HL-60 (cell line): ENCODE results near the gene PRKACG.

Source experiments
- DNase-seq, 2 experiments: peaks; one replicate each; pipeline ENCODE4 v3.0.0-alpha.2; 2010 to 2020; ENCODE audit warnings: low read depth in 1 of 2, low spot score in 1 of 2
- H3K27ac ChIP-seq: fragments of 250-450 bp; sonication (Bioruptor Pico); replicated peaks from 2 replicates; pipeline ENCODE4 v1.5.1; 2020; ENCODE audit warnings: mild to moderate bottlenecking, moderate library complexity
- H3K27me3 ChIP-seq: fragments of 250-450 bp; sonication (Bioruptor Pico); 2 replicates; pipeline ENCODE4 v1.5.1; 2021; ENCODE audit warnings: mild to moderate bottlenecking, moderate library complexity; ENCODE audit not compliant: insufficient read depth, poor library complexity, severe bottlenecking
- H3K4me3 ChIP-seq: replicated peaks from 2 replicates; pipeline ENCODE4 v1.5.1; 2011; ENCODE audit warnings: mild to moderate bottlenecking, control low read depth, low read length; ENCODE audit not compliant: insufficient read depth
- CTCF ChIP-seq: IDR thresholded peaks from one replicate; pipeline ENCODE4 v1.5.1; 2011; ENCODE audit warnings: low read length, control low read depth, inconsistent platforms; ENCODE audit not compliant: insufficient read depth
- GABPA ChIP-seq: IDR thresholded peaks from 2 replicates; pipeline ENCODE4 v1.6.1; 2012; ENCODE audit warnings: low read depth
- POLR2AphosphoS5 ChIP-seq: IDR thresholded peaks from 2 replicates; pipeline ENCODE4 v1.6.1; 2012; ENCODE audit warnings: low read depth
- REST ChIP-seq: IDR thresholded peaks from 2 replicates; pipeline ENCODE4 v1.6.1; 2012; ENCODE audit warnings: low read depth; ENCODE audit not compliant: insufficient replicate concordance
- SPI1 ChIP-seq: IDR thresholded peaks from 2 replicates; pipeline ENCODE4 v1.6.1; 2012; ENCODE audit warnings: low read depth, mild to moderate bottlenecking, borderline replicate concordance

Gene PRKACG

GRCh38 chr9:69028754-69029153 lies 14.8 kb upstream of the PRKACG start:
- TF ChIP-seq GABPA (no peak), REST (no peak), CTCF (no peak), POLR2AphosphoS5 (no peak), SPI1 (no peak)
- Histone ChIP-seq H3K27me3 (no peaks in the 10 kb centered on the region), H3K4me3 (no peak overlapping the region), H3K27ac (no peak overlapping the region)
- DNase-seq, result peak in 1 of 2 experiments; percentile 35

GRCh38 chr9:69027355-69028097 lies 13.6 kb upstream of the PRKACG start:
- DNase-seq, result peak; percentile 37 to 54
- Histone ChIP-seq H3K27ac (no peak overlapping the region), H3K27me3 (no peaks in the 10 kb centered on the region), H3K4me3 (no peak overlapping the region)
- TF ChIP-seq CTCF, result peak; percentile 87
- no peak for TF ChIP-seq GABPA

- no peak for DNase-seq
- TF ChIP-seq SPI1, result no peak
- no peak for TF ChIP-seq GABPA
- no peak for TF ChIP-seq CTCF
- no peak for TF ChIP-seq POLR2AphosphoS5
- Histone ChIP-seq H3K27me3 (no peaks in the 10 kb centered on the region), H3K4me3 (no peak overlapping the region), H3K27ac (no peak overlapping the region)
These were observed 9.7 kb upstream of the PRKACG start for GRCh38 chr9:69023650-69024049.

GRCh38 chr9:69020301-69021145 lies 6.6 kb upstream of the PRKACG start:
- H3K27ac ChIP-seq, result no peak overlapping the region
- H3K4me3 ChIP-seq, result no peak overlapping the region
- no peaks in the 10 kb centered on the region for H3K27me3 ChIP-seq
- DNase-seq, result no peak
- TF ChIP-seq REST, result no peak
- no peak for TF ChIP-seq SPI1
- no peak for TF ChIP-seq CTCF
- TF ChIP-seq POLR2AphosphoS5, result no peak
- no peak for TF ChIP-seq GABPA
